GM21423 (cell line): Measurements from ENCODE around the gene PARL.

Source experiments
- ATAC-seq: cut with Tn5 transposase; IDR thresholded peaks from one replicate; pipeline ENCODE4 v1.9.1; 2021; ENCODE audit warnings: mild to moderate bottlenecking, moderate library complexity; ENCODE audit not compliant: unreplicated experiment

PARL gene

GRCh38 chr3:183818041-183818620 is 66.5 kb downstream of the PARL start:
- ATAC-seq = no peak

GRCh38 chr3:183817639-183818038 is 67.0 kb downstream of the PARL start:
- ATAC-seq = no peak

GRCh38 chr3:183816681-183817510 is 67.8 kb downstream of the PARL start:
- ATAC-seq = no peak

- ATAC-seq = no peak
These were observed 68.7 kb downstream of the PARL start for GRCh38 chr3:183815951-183816475.

GRCh38 chr3:183815563-183815940 is 69.1 kb downstream of the PARL start:
- ATAC-seq = no peak

- no peak for ATAC-seq
These were observed 70.4 kb downstream of the PARL start for GRCh38 chr3:183814240-183814639.

GRCh38 chr3:183812761-183813445 is 71.8 kb downstream of the PARL start:
- ATAC-seq = no peak

- ATAC-seq = no peak
These were observed 73.0 kb downstream of the PARL start for GRCh38 chr3:183811638-183812037.

GRCh38 chr3:183810643-183811594 is 73.8 kb downstream of the PARL start:
- ATAC-seq = no peak

GRCh38 chr3:183809270-183809669 is 75.4 kb downstream of the PARL start:
- ATAC-seq = no peak

- no peak for ATAC-seq
These were observed 76.3 kb downstream of the PARL start for GRCh38 chr3:183808355-183808754.

GRCh38 chr3:183807881-183808280 is 76.8 kb downstream of the PARL start:
- no peak for ATAC-seq

- no peak for ATAC-seq
These were observed 77.4 kb downstream of the PARL start for GRCh38 chr3:183807209-183807728.

GRCh38 chr3:183802989-183803388 is 81.7 kb downstream of the PARL start:
- no peak for ATAC-seq

- no peak for ATAC-seq
These were observed 83.1 kb downstream of the PARL start for GRCh38 chr3:183801601-183802000.

- no peak for ATAC-seq
These were observed 84.3 kb downstream of the PARL start for GRCh38 chr3:183800243-183800863.

- ATAC-seq = no peak
These were observed 85.2 kb downstream of the PARL start for GRCh38 chr3:183799461-183799860.

GRCh38 chr3:183797996-183798395 is 86.7 kb downstream of the PARL start:
- no peak for ATAC-seq

- ATAC-seq = no peak
These were observed 88.3 kb downstream of the PARL start for GRCh38 chr3:183796372-183796771.

- no peak for ATAC-seq
These were observed 90.2 kb downstream of the PARL start for GRCh38 chr3:183794452-183794851.
